ENCODE data around the gene L2HGDH.

L2HGDH gene

DNA sequence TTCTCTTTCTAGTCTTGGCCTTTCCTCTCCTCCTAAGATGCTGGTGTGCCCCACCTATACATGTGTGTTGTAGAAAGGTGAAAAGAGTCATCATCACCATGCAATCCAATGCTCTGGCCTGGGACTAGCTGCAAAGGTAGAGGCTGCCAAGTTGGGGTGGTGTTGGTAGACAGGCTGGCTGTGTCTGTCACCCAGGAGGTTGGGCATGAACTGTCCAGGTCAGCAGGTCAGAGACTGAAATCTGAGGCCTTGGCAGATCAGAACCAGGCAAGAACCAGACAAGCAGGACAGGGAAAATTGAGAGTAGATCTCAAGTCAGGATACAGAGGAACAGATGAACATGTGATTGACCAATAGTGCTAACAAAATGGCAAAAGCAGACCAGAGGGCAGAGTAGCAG, 26.2 kb downstream of the L2HGDH start:
- no peak for DNase-seq

DNA sequence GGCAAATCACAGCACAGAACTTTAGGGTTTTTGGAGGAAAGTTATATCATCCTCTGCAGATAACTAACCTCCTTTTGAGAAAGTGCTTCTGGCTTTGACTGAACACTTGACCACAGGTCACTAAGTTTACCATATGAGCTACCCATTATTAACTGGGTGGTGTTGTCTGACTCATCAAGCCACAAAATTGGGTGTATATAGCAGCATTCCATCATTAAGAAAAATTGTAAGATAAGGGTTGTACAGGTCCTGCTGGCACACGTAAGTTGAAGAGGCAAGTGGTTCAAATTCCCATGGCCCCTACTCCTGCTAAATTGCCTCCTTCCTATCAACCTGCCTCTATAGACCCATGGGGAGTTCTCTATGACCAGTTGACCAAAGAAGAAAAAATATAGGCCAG, 39.5 kb downstream of the L2HGDH start:
- DNase-seq: no peak

DNA sequence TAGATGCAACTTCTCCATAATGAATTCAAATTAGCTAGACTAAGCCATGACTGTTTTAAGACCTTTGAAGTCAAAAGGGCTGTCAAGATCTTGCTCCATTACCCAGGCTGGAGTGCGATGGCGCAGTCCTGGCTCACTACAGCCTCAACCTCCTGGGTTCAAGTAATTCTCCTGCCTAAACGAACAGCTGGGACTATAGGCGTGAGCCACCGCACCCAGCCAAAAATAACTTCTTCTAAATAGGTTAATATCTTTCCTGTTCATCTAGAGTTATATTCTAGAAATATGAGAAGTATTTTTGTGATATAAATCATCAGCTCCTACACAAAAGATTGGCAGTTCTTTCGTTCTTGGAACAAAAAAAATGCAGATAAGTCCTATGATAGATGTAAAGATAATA, 41.1 kb downstream of the L2HGDH start:
- no peak for DNase-seq

GRCh38 chr14:50265029-50265428, 47.0 kb downstream of the L2HGDH start:
- no peak for DNase-seq

DNA sequence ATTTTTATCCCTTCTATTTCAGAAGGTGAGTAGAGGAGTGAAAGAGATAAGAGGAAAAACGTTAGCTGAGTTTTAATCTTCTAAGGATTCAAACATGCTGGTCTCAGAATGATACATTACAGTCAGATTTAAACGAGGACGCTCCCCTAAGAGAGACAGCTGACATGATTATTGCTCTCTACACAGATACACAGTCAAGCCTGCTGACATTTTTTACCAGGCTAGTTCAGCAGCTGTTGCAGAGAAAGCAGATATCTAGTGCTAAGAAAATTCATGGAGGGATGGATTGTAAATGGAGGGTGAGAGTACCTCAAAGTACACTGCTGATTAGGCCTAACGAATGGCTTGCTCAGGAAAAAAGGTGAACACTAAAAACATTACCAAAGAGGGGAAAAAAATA, 48.7 kb downstream of the L2HGDH start:
- no peak for DNase-seq

GRCh38 chr14:50262865-50263264, 49.2 kb downstream of the L2HGDH start:
- DNase-seq: no peak

- DNase-seq: no peak
Measured at GRCh38 chr14:50260511-50260910, 51.5 kb downstream of the L2HGDH start.

DNA sequence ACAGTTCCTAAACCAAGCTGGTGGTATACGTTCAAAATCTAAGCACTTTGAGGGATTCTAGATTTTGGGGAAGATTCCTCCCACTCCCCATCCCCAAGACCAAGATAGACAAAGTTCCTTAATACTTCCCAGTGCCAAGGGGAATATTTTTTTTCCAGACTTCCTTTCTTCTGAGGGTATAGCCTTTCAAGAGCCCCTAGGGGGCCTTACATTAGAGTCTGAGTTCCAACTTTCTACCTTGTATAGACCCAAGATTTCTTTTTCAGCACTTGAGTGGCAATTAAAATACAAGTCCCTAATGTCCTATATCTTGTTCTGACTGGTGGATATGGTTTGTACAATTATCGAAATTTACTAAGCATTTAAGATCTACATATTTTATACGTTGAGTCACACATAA, 52.0 kb downstream of the L2HGDH start:
- DNase-seq: no peak

- no peak for DNase-seq
Measured at GRCh38 chr14:50257732-50258131, 54.3 kb downstream of the L2HGDH start.

GRCh38 chr14:50254248-50254647, 57.8 kb downstream of the L2HGDH start:
- DNase-seq: no peak

GRCh38 chr14:50249136-50249775, 62.8 kb downstream of the L2HGDH start:
- no peak for DNase-seq

GRCh38 chr14:50247245-50247644, 64.8 kb downstream of the L2HGDH start:
- DNase-seq: no peak

DNA sequence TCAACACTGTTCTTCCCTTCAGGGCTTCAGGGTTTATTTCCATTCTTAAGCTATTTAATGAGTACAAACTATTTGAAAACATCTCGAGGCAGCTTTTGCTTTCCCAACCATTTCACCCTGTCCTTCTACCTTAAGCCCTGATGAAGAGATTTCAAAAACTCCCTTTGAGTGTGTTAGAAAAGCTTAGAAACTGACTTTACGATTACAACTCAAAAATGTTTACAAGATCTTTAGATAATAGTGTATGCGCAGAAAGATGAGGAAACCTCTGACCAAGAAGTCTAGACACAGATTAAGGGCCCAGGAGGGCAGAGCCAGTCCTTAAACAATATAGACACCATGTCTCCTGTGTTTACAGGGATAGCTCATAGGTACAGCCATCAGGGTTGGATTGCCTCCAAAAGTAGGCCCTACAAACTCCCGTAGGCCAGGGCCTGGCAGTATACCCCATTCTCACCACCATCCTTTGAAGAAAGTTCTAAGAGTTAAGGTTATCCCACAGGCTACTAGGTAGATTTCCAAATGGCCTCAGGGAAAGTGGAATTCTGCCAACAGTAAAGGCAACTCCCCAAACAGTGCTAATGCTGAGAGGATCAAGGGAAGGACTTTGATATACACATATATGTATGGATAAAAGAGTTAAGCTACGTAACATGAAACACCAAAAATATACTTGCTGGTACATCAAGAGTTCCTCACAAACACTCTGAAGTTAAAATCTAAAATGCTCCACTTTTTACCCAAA, 69.3 kb downstream of the L2HGDH start:
- no peak for DNase-seq

DNA sequence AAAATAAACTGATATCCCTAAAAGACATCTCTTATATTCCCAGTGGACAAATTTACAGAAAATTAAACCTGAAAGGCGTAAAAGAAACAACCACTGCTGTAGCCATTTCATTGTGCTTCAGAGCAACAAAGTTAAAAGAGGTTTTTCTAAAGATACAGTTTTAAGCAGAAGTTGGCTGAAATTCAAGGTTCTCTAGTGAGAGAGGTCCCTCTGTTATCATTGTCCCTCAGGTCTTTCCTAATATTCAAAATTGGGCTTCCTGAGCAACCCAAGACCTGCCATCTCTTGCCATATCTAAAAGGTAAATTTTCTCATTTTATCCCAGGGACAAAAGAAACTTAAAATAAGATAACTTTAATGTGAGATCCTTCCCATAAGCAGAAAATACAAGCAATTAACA, 69.9 kb downstream of the L2HGDH start:
- no peak for DNase-seq

DNA sequence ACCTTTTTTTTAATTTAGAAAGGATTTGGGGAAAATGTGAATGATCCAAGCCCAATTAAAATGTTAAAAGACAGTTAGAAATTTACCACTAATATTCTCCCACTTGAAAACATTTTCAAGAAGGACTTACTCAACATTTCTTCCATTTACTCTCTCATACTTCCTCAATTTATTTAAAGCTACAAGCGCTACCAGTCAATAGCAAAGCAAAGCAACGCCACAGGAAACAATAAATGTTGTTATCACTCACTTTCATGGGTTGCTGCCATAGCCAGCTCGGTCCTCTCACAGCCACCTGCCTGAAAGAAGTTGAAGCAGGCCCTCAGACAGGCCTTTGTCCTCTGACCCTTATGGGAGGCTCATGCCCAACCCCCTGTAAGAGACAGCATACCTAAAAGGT, 74.6 kb downstream of the L2HGDH start:
- DNase-seq: no peak

GRCh38 chr14:50233951-50234250, 78.1 kb downstream of the L2HGDH start:
- DNase-seq: no peak

- DNase-seq: no peak
Measured at GRCh38 chr14:50233166-50233950, 78.7 kb downstream of the L2HGDH start.

DNA sequence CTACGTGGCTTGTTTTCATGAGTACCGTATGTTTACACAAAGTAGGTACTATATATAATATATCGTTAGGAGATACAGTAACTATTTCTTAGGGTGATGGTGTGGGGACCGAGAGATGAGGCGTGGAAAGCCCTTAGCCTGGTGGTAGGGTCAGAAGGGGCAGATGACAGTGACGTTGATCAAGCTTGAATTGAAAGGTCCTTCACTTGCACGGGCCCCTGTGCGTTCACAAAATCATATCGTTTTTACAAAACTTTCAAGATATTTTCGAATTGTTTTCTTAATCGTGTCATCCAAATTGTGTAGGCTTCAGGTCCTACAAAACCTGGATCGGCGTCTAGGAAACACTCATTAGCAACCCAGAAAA, 79.8 kb downstream of the L2HGDH start:
- no peak for DNase-seq

GRCh38 chr14:50231475-50232275, 80.4 kb downstream of the L2HGDH start, which contains the start of gene SOS2:
Gene SOS2, minus strand, starts transcription at chr14:50231578. Its CDS starts 295 bp downstream, at chr14:50231283.
- DNase-seq: peak; percentile 87

DNA sequence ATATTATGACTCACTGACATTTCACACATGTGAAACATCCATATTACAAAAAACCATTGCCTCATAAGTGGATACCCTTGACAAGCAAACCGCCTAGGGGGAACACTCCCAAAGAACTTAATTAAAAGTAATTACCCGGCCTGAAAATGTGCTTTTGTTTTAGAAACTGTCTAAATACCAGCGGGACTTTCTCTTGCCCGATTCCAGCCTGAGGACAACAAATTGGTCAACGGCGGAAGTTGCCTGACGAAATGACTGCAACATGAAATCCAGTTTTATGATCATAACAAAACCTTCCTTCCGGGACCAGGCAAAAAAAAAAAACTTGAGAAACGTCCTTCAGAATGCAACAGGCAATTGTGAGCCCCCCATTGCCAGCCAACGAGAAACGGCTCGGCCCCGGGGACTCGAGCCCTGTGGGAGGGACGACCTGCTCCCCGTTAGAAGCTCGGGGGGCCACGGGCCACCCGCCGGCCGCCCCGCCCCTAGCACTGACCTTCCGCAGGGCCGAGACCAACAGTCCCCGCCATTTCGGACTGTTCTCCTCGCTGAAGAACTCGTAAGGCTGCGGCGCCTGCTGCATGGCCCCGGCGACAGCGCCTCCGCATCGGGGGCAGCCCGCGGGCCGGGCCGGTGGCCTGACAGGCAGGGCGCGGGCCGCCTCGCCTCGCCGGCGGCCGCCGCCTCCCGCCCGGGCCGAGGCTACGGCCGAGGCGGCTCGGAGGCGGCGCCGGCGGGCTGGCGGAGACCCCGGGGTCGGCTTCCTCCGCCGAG, 81.1 kb downstream of the L2HGDH start:
- DNase-seq: peak; percentile 69

GRCh38 chr14:50230401-50230700, 81.7 kb downstream of the L2HGDH start:
- DNase-seq: no peak

- no peak for DNase-seq
Measured at GRCh38 chr14:50229681-50230080, 82.3 kb downstream of the L2HGDH start.

- no peak for DNase-seq
Measured at GRCh38 chr14:50228313-50228712, 83.7 kb downstream of the L2HGDH start.
